CD4-positive, alpha-beta T cell (primary cell): ENCODE measurements around the gene GSS. TPM values are rescaled to one million over a fixed set of nuclear protein-coding genes. Genes with fewer than 3 reads are reported as not detected.

Experiments used
- ATAC-seq: fragments of 200-7000 bp; cut with Tn5 transposase; one replicate; pipeline ENCODE4 v1.10.0; 2022; ENCODE audit warnings: mild to moderate bottlenecking; ENCODE audit not compliant: poor library complexity
- CTCF ChIA-PET: fragments of 350-600 bp; sonication (Branson Sonifier 250); formaldehyde crosslinking; loops from one replicate; lab custom pipeline; 2021; ENCODE audit warnings: antibody characterized with exemption, inconsistent platforms; lab: Charles Lee
- POLR2A ChIA-PET: fragments of 350-600 bp; sonication (Branson Sonifier 250); formaldehyde crosslinking; loops from one replicate; lab custom pipeline; 2021; ENCODE audit warnings: antibody characterized with exemption, inconsistent platforms; lab: Charles Lee
- DNase-seq, 14 experiments: peaks; one replicate each; pipeline ENCODE4 v3.0.0-alpha.2; 2013 to 2020; ENCODE audit warnings: mixed read lengths in 2 of 14
- H3K27ac ChIP-seq, 2 donors: one replicate each; pipeline versions ENCODE4 v1.5.1 to v1.7.0; 2013; ENCODE audit warnings: low read length in 2 of 2, low read depth in 1 of 2, mild to moderate bottlenecking in 1 of 2
- H3K27me3 ChIP-seq, 2 experiments: 1 replicate in 1 of 2; 2 replicates in 1 of 2; pipeline versions ENCODE4 v1.6.1 to v1.7.0; 2013; ENCODE audit warnings: low read length in 2 of 2, control low read depth in 1 of 2, mild to moderate bottlenecking in 1 of 2, moderate library complexity in 1 of 2; ENCODE audit not compliant: insufficient read depth in 2 of 2, control insufficient read depth in 1 of 2
- H3K36me3 ChIP-seq: one replicate; pipeline ENCODE4 v1.6.1; 2013; ENCODE audit warnings: low read length, control low read depth; ENCODE audit not compliant: insufficient read depth
- H3K4me1 ChIP-seq: one replicate; pipeline ENCODE4 v1.6.1; 2013; ENCODE audit warnings: low read length, control low read depth; ENCODE audit not compliant: insufficient read depth
- H3K4me3 ChIP-seq: one replicate; pipeline ENCODE4 v1.5.1; 2013; ENCODE audit warnings: mild to moderate bottlenecking, low read length, moderate library complexity
- H3K9me3 ChIP-seq, 2 experiments: 1 replicate in 1 of 2; 2 replicates in 1 of 2; pipeline versions ENCODE4 v1.6.1 to v1.7.0; 2013; ENCODE audit warnings: low read length in 2 of 2, mild to moderate bottlenecking in 2 of 2, control low read depth in 1 of 2, moderate library complexity in 1 of 2; ENCODE audit not compliant: control insufficient read depth in 1 of 2, insufficient read depth in 1 of 2
- H3K27ac Mint-ChIP-seq: one replicate; pipeline ENCODE4 v1.8.0; 2020; ENCODE audit warnings: mixed read lengths
- H3K27me3 Mint-ChIP-seq: one replicate; pipeline ENCODE4 v1.8.0; 2021; ENCODE audit warnings: mixed read lengths
- H3K36me3 Mint-ChIP-seq: one replicate; pipeline ENCODE4 v1.8.0; 2021; ENCODE audit warnings: low read depth, mixed read lengths
- H3K4me1 Mint-ChIP-seq: one replicate; pipeline ENCODE4 v1.8.0; 2021; ENCODE audit warnings: low read depth, mixed read lengths
- H3K4me3 Mint-ChIP-seq: one replicate; pipeline ENCODE4 v1.8.0; 2020; ENCODE audit warnings: mild to moderate bottlenecking, mixed read lengths
- H3K9me3 Mint-ChIP-seq: one replicate; pipeline ENCODE4 v1.8.0; 2020; ENCODE audit warnings: mixed read lengths
- CTCF ChIP-seq: fragments of 200-600 bp; IDR thresholded peaks from one replicate; pipeline ENCODE4 v1.8.0; 2022; ENCODE audit warnings: antibody characterized with exemption, mild to moderate bottlenecking
- intact Hi-C, 2 experiments: fragments of 100-400 bp; cut with DNase I in 1 of 2; cut with micrococcal nuclease in 1 of 2; formaldehyde crosslinking; loops; one replicate each; pipeline versions ENCODE4 v1.15.1 to v1.9.0; 2023 to 2025; cut with DNase I, micrococcal nuclease
- total RNA-seq, 174 experiments: library from RNA in 2 of 174; stranded (reverse) in 2 of 174; gene quantifications; one replicate each; pipeline ENCODE4 v1.2.3 and lab custom pipeline; 2021 to 2026

GSS gene
- total RNA-seq, 2 experiments from 2014 or later = 24.3 to 24.7 TPM

DNA sequence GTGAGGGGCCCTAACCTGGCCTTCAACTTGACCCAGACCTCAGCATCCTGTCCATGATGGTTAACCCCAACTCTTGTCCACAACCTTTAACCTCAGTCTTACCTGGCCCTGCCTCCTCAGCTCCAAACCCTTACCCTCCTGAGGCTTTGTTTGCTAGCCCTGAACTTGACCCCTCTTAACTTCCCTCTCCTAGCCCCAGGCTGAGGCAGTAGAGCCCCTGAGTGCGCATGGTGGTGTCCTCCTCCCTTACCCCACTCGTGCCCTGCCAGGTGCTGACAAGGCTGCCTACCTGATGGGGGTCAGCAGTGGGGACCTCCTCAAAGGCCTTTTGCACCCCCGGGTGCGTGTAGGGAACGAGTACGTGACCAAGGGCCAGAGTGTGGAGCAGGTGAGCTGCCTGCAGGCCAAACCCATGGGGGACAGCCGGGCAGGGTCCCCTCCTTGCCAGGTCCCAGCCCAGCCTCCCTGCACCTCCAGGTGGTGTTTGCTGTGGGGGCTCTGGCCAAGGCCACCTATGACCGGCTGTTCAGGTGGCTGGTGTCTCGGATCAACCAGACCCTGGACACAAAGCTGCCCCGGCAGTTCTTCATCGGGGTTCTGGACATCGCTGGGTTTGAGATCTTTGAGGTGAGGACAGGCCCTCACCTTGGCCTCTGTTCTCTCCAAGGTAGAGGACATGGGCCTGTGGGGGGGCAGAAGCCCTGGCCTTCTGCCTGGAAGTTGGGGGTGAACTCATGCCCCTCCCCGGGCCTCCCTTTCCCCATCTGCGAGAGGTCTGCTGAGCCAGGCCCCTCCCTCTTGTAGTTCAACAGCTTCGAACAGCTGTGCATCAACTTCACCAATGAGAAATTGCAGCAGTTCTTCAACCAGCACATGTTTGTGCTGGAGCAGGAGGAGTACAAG, 31.9 kb upstream of the GSS start:
- H3K4me1 Mint-ChIP-seq = no peaks in the 10 kb centered on the region
- no peak overlapping the region for H3K27ac Mint-ChIP-seq
- Histone ChIP-seq H3K9me3 (no peaks in the 10 kb centered on the region), H3K4me3 (no peak overlapping the region), H3K36me3 (no peaks in the 10 kb centered on the region), H3K27ac (no peak overlapping the region), H3K4me1 (no peaks in the 10 kb centered on the region), H3K27me3 (peaks cover 7 to 14% of the 10 kb centered on the region in 2 experiments)
- ChIA-PET CTCF (no interaction called here), POLR2A (no interaction called here)
- ATAC-seq = no peak
- H3K4me3 Mint-ChIP-seq = no peak overlapping the region
- H3K27me3 Mint-ChIP-seq = peaks cover 12% of the 10 kb centered on the region
- TF ChIP-seq CTCF = no peak
- intact Hi-C loops = no loop called here
- H3K9me3 Mint-ChIP-seq = no peaks in the 10 kb centered on the region
- no peak for DNase-seq
- H3K36me3 Mint-ChIP-seq = no peaks in the 10 kb centered on the region

GRCh38 chr20:34986311-34987287, 31.0 kb upstream of the GSS start:
- intact Hi-C loops = no loop called here
- DNase-seq (no peak), ATAC-seq (no peak)
- TF ChIP-seq CTCF = no peak
- Histone ChIP-seq H3K36me3 (no peaks in the 10 kb centered on the region), H3K4me3 (no peak overlapping the region), H3K9me3 (no peaks in the 10 kb centered on the region), H3K27ac (no peak overlapping the region), H3K27me3 (peaks cover 11 to 18% of the 10 kb centered on the region in 2 experiments), H3K4me1 (no peaks in the 10 kb centered on the region)
- H3K36me3 Mint-ChIP-seq = no peaks in the 10 kb centered on the region
- ChIA-PET POLR2A (no interaction called here), CTCF (no interaction called here)
- H3K4me3 Mint-ChIP-seq = no peak overlapping the region
- H3K27me3 Mint-ChIP-seq = peaks cover 19% of the 10 kb centered on the region
- H3K27ac Mint-ChIP-seq = no peak overlapping the region
- no peaks in the 10 kb centered on the region for H3K9me3 Mint-ChIP-seq
- no peaks in the 10 kb centered on the region for H3K4me1 Mint-ChIP-seq

- POLR2A ChIA-PET = no interaction called here
- no peaks in the 10 kb centered on the region for H3K4me1 Mint-ChIP-seq
- DNase-seq = no peak
Measured at GRCh38 chr20:34985461-34986310, 30.1 kb upstream of the GSS start.

More at GRCh38 chr20:34985461-34986310, 30.1 kb upstream of the GSS start:
- intact Hi-C loops = no loop called here
- H3K9me3 ChIP-seq = no peaks in the 10 kb centered on the region
- CTCF ChIA-PET = no interaction called here
- Mint-ChIP-seq H3K27me3 (peaks cover 26% of the 10 kb centered on the region), H3K27ac (no peak overlapping the region), H3K9me3 (no peaks in the 10 kb centered on the region), H3K4me3 (no peak overlapping the region), H3K36me3 (no peaks in the 10 kb centered on the region)
- ATAC-seq = no peak
- H3K27me3 ChIP-seq = peaks cover 11 to 18% of the 10 kb centered on the region in 2 experiments
- TF ChIP-seq CTCF = no peak
- no peaks in the 10 kb centered on the region for H3K36me3 ChIP-seq
- H3K4me3 ChIP-seq = no peak overlapping the region
- H3K4me1 ChIP-seq = no peaks in the 10 kb centered on the region
- H3K27ac ChIP-seq = no peak overlapping the region
